ENCODE data around the gene HAPSTR1.

- TF ChIP-seq CTCF (IDR thresholded peaks at IDR 0.05; ENCODE audit: low read depth, low read length, missing input control): no peak
- TF ChIP-seq JUND (IDR thresholded peaks at IDR 0.05): no peak
- no peak for TF ChIP-seq NR2F2 (IDR thresholded peaks at IDR 0.05)
- TF ChIP-seq, protein P1, sequence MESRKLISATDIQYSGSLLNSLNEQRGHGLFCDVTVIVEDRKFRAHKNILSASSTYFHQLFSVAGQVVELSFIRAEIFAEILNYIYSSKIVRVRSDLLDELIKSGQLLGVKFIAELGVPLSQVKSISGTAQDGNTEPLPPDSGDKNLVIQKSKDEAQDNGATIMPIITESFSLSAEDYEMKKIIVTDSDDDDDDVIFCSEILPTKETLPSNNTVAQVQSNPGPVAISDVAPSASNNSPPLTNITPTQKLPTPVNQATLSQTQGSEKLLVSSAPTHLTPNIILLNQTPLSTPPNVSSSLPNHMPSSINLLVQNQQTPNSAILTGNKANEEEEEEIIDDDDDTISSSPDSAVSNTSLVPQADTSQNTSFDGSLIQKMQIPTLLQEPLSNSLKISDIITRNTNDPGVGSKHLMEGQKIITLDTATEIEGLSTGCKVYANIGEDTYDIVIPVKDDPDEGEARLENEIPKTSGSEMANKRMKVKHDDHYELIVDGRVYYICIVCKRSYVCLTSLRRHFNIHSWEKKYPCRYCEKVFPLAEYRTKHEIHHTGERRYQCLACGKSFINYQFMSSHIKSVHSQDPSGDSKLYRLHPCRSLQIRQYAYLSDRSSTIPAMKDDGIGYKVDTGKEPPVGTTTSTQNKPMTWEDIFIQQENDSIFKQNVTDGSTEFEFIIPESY (IDR thresholded peaks at IDR 0.05): no peak
- no peak for TF ChIP-seq HNF4A (conservative IDR thresholded peaks at IDR 0.05)
- TF ChIP-seq, protein P2, sequence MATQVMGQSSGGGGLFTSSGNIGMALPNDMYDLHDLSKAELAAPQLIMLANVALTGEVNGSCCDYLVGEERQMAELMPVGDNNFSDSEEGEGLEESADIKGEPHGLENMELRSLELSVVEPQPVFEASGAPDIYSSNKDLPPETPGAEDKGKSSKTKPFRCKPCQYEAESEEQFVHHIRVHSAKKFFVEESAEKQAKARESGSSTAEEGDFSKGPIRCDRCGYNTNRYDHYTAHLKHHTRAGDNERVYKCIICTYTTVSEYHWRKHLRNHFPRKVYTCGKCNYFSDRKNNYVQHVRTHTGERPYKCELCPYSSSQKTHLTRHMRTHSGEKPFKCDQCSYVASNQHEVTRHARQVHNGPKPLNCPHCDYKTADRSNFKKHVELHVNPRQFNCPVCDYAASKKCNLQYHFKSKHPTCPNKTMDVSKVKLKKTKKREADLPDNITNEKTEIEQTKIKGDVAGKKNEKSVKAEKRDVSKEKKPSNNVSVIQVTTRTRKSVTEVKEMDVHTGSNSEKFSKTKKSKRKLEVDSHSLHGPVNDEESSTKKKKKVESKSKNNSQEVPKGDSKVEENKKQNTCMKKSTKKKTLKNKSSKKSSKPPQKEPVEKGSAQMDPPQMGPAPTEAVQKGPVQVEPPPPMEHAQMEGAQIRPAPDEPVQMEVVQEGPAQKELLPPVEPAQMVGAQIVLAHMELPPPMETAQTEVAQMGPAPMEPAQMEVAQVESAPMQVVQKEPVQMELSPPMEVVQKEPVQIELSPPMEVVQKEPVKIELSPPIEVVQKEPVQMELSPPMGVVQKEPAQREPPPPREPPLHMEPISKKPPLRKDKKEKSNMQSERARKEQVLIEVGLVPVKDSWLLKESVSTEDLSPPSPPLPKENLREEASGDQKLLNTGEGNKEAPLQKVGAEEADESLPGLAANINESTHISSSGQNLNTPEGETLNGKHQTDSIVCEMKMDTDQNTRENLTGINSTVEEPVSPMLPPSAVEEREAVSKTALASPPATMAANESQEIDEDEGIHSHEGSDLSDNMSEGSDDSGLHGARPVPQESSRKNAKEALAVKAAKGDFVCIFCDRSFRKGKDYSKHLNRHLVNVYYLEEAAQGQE (IDR thresholded peaks at IDR 0.05): no peak
Measured at GRCh38 chr16:9134306-9134705, 42.9 kb downstream of the HAPSTR1 start.

All from liver (tissue), 3 donors.